Body of pancreas (tissue), 4 donors: ENCODE data around the gene SH3GL1. TPM values are rescaled to one million over a fixed set of nuclear protein-coding genes. Genes with fewer than 3 reads are reported as not detected.
"Not testable (repeated sequence)": the region's sequence is repeated elsewhere in the genome, so short reads cannot be mapped to it uniquely, and the experiment has no call there.

Source experiments
- ATAC-seq: fragments of 150-250 bp; one replicate; pipeline ENCODE4 v1.9.1; 2016
- DNase-seq, 4 donors: peaks; one replicate each; pipeline ENCODE4 v3.0.0-alpha.2; 2019
- H3K27ac ChIP-seq, 4 donors: fragments of 200-600 bp; sonication (generic); 1 replicate in 3 of 4; 2 replicates in 1 of 4; pipeline versions ENCODE4 v1.5.1 to v1.6.1; 2016 to 2019; ENCODE audit warnings: mild to moderate bottlenecking in 1 of 4, mixed read lengths in 1 of 4, moderate library complexity in 1 of 4
- H3K27me3 ChIP-seq, 2 donors: fragments of 200-600 bp; sonication (generic); one replicate each; pipeline ENCODE4 v1.6.0; 2016; ENCODE audit warnings: mild to moderate bottlenecking in 1 of 2
- H3K36me3 ChIP-seq, 2 donors: fragments of 200-600 bp; sonication (generic); replicated peaks in 1 of 2; 2 replicates each; pipeline ENCODE4 v1.5.1; 2016; ENCODE audit warnings: low read depth in 2 of 2; ENCODE audit not compliant: insufficient read depth in 1 of 2
- H3K4me1 ChIP-seq: fragments of 200-600 bp; sonication (generic); one replicate; pipeline ENCODE4 v1.6.0; 2016
- H3K4me3 ChIP-seq, 2 donors: fragments of 200-600 bp; sonication (generic); 1 replicate in 1 of 2; 2 replicates in 1 of 2; pipeline ENCODE4 v1.5.1; 2016 to 2019
- H3K9me3 ChIP-seq, 3 donors: fragments of 200-600 bp; sonication (generic); 1 replicate in 2 of 3; 2 replicates in 1 of 3; pipeline ENCODE4 v1.5.1; 2016
- POLR2A ChIP-seq, 3 donors: fragments of 450-650 bp; IDR thresholded peaks; one replicate each; pipeline ENCODE4 v1.6.1; 2016; ENCODE audit warnings: antibody characterized with exemption in 3 of 3, mild to moderate bottlenecking in 2 of 3
- WGBS, 2 donors: methylation state at CpG; one replicate each; pipeline ENCODE4 v1.1.5; 2017; 5-methylcytosine and 5-hydroxymethylcytosine counted together
- intact Hi-C: fragments of 100-400 bp; cut with DNase I; formaldehyde crosslinking; loops from one replicate; pipeline ENCODE4 v1.15.1; 2023
- total RNA-seq, 2 donors: library from RNA; depleted of rRNA; stranded (reverse); fragments of >200 nt; gene quantifications; one replicate each; pipeline ENCODE4 v1.1.0, GENCODE V29; 2016
- TF ChIP-seq, protein P1 (sequence below), 7 experiments: fragments of 450-650 bp in 4 of 7; fragments of 200-600 bp in 3 of 7; sonication (generic) in 3 of 7; IDR thresholded peaks; one replicate each; pipeline ENCODE4 v1.5.1; 2016 to 2019; ENCODE audit warnings: antibody characterized with exemption in 7 of 7

The SH3GL1 gene
- total RNA-seq, 2 donors from 2014 or later = 20.4 to 22.6 TPM

DNA sequence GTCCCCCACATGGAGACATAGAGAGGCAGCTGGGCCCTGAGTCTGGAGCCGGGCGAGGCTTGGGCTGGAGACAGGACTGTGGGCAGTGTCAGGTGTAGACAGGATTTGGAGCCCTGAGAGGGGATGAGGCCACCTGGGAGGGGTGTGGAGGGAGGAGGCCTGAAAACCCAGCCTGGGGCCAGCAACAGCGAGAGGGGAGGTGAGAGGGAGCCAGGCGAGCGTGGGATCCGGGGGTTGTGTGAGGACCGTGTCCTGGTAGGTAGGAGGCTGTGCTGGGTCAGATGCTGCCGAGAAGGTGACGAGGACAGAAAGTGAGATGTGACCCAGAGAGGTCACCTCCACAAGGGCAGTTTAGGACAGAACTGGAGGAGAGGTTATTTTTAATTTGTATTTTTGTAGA lies 49.6 kb downstream of the SH3GL1 start:
- no peak overlapping the region for H3K4me3 ChIP-seq
- peaks cover 5% of the 10 kb centered on the region for H3K4me1 ChIP-seq
- H3K27me3 ChIP-seq = no peaks in the 10 kb centered on the region
- H3K9me3 ChIP-seq = no peaks in the 10 kb centered on the region
- no peak for TF ChIP-seq POLR2A (IDR thresholded peaks at IDR 0.05)
- TF ChIP-seq, protein P1, sequence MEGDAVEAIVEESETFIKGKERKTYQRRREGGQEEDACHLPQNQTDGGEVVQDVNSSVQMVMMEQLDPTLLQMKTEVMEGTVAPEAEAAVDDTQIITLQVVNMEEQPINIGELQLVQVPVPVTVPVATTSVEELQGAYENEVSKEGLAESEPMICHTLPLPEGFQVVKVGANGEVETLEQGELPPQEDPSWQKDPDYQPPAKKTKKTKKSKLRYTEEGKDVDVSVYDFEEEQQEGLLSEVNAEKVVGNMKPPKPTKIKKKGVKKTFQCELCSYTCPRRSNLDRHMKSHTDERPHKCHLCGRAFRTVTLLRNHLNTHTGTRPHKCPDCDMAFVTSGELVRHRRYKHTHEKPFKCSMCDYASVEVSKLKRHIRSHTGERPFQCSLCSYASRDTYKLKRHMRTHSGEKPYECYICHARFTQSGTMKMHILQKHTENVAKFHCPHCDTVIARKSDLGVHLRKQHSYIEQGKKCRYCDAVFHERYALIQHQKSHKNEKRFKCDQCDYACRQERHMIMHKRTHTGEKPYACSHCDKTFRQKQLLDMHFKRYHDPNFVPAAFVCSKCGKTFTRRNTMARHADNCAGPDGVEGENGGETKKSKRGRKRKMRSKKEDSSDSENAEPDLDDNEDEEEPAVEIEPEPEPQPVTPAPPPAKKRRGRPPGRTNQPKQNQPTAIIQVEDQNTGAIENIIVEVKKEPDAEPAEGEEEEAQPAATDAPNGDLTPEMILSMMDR (IDR thresholded peaks at IDR 0.05) = no peak
- intact Hi-C loops = loop anchor here (5.0 kb wide), 1 partner anchor 83 kb away; no protein-coding TSS in a partner anchor
- ATAC-seq (no peak), DNase-seq (no peak)
- WGBS, 2 donors = 91 to 96% methylated on average over 9 of the region's 9 CpGs
- no peaks in the 10 kb centered on the region for H3K36me3 ChIP-seq
- no peak overlapping the region for H3K27ac ChIP-seq

DNA sequence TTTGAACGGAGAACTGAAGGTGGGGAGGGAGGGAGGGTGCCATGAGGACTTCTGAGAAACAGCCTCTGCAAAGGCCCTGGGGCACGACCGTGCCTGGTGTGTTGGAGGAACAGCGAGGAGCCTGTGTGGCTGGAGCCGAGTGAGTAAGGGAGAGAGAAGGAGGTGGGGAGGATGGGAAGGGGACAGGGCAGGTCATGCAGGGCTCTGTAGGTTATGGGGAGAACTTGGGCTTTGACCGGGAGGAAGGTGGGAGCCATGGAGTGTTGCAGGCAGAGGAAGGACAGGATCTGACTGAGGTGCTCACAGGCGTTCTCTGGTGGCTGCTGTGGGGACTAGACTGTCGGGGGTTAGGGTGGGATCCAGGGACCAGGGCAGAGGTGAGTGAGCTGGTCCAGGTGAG lies 50.2 kb downstream of the SH3GL1 start:
- Histone ChIP-seq H3K9me3 (no peaks in the 10 kb centered on the region), H3K27ac (no peak overlapping the region), H3K4me3 (no peak overlapping the region), H3K27me3 (no peaks in the 10 kb centered on the region), H3K36me3 (no peaks in the 10 kb centered on the region), H3K4me1 (peaks cover 11% of the 10 kb centered on the region)
- TF ChIP-seq, protein P1 (IDR thresholded peaks at IDR 0.05) = no peak
- no peak for TF ChIP-seq POLR2A (IDR thresholded peaks at IDR 0.05)
- intact Hi-C loops = loop anchor here (5.0 kb wide), 1 partner anchor 83 kb away; no protein-coding TSS in a partner anchor
- DNase-seq (no peak), ATAC-seq (no peak)
- 84 to 89% methylated on average over 8 of the region's 8 CpGs for WGBS, 2 donors

DNA sequence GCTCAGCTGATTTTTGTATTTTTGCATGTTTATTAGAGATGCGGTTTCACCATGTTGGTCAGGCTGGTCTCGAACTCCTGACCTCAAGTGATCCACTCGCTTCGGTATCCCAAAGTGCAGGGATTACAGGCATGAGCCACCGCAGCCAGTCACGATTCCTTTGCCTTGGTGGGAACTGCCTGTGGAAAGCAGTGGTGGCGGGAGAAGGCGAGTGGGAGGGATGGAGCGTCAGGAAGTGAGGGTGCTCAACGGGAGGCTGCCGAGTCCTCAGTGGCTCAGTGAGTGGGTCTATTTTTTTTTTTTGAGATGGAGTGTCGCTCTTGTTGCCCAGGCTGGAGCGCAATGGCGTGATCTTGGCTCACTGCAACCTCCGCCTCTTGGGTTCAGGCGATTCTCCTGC lies 51.1 kb downstream of the SH3GL1 start:
- H3K9me3 ChIP-seq, ATAC-seq, H3K27me3 ChIP-seq, H3K4me3 ChIP-seq, intact Hi-C loops, DNase-seq, H3K27ac ChIP-seq, H3K36me3 ChIP-seq: not testable (repeated sequence)
- 91 to 92% methylated on average over 8 to 16 of the region's 16 CpGs for WGBS, 2 donors
- H3K4me1 ChIP-seq = peaks cover 19% of the 10 kb centered on the region

DNA sequence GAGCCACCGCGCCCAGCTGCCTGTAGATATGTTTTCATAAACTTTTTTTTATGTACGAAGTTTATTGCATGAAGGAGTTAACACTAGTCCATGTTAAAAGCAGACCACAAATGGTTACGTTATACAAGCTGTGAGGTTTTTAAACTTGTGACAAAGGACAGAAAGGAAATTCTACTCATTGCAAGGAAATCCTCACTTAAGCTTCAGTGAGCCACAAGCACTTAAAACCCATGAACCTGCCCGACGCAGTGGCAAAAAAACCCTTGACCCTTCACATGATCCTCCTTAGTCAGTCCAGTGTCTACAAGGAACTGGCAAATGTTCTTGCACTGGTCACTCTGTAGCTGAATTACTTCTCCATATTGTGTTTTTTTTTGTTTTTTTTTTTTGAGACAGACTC lies 52.8 kb downstream of the SH3GL1 start:
- Histone ChIP-seq H3K4me1 (peaks cover 29% of the 10 kb centered on the region), H3K36me3 (no peaks in the 10 kb centered on the region), H3K27ac (no peak overlapping the region), H3K9me3 (no peaks in the 10 kb centered on the region), H3K4me3 (no peak overlapping the region), H3K27me3 (no peaks in the 10 kb centered on the region)
- no peak for TF ChIP-seq POLR2A (IDR thresholded peaks at IDR 0.05)
- TF ChIP-seq, protein P1 (IDR thresholded peaks at IDR 0.05) = no peak
- intact Hi-C loops = no loop called here
- DNase-seq (no peak), ATAC-seq (no peak)
- 74 to 78% methylated on average over 6 of the region's 6 CpGs for WGBS, 2 donors

DNA sequence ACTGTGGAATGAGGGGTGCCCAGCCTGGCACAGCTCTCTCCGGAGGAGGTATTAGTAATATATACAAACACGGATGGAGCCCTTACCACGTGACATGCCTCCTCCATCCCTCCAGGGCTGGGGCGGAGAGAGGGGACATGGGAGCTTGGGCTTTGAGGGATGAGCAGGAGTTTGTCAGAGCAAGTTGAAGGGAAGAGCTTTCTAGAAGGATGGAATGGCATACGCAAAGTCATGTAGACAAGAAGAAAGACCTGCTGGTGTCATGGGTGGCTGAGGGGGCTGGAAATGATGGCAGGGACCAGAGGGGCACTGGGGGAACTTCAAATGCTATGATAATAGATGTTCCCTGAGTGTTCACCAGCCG lies 54.3 kb downstream of the SH3GL1 start:
- TF ChIP-seq, protein P1 (IDR thresholded peaks at IDR 0.05) = no peak
- TF ChIP-seq POLR2A (IDR thresholded peaks at IDR 0.05) = no peak
- WGBS, 2 donors = 67 to 70% methylated on average over 6 of the region's 6 CpGs
- intact Hi-C loops = no loop called here
- no peaks in the 10 kb centered on the region for H3K9me3 ChIP-seq
- no peaks in the 10 kb centered on the region for H3K36me3 ChIP-seq
- no peaks in the 10 kb centered on the region for H3K27me3 ChIP-seq
- DNase-seq (no peak), ATAC-seq (no peak)
- peak overlapping the region in 3 of 4 donors; percentile 28 to 64 (median 62) for H3K27ac ChIP-seq
- H3K4me3 ChIP-seq = no peak overlapping the region
- peaks cover 41% of the 10 kb centered on the region for H3K4me1 ChIP-seq
